ENCODE data around the gene ZNF317. TPM values are rescaled to one million over a fixed set of nuclear protein-coding genes. Genes with fewer than 3 reads are reported as not detected.

ZNF317 gene
- total and polyA plus RNA-seq, 9 of the 15 experiments (the other 6 are each of a cell fraction or from before 2014, with no cell fraction given): 17.3 to 43.2 (median 34.8) TPM

- 0% methylated on average over 2 of the region's 2 CpGs for whole genome bisulfite sequencing (ENCODE audit: insufficient coverage, low coverage, missing lambda C conversion rate)
- no peaks in the 10 kb centered on the region for H3K79me2 ChIP-seq (ENCODE audit: control insufficient read depth, insufficient read depth, low read length)
- H3K9me1 ChIP-seq (ENCODE audit: control insufficient read depth, insufficient read depth, low read length): no peaks in the 10 kb centered on the region
- no TSS peak for BruUV-seq (replicated peaks)
- H3K4me3 ChIP-seq: no peak overlapping the region
- H3K4me2 ChIP-seq (ENCODE audit: insufficient read depth, low read length): no peak overlapping the region
- CTCF ChIA-PET (ENCODE audit: low intra/inter-chr PET ratio): no interaction called here
- no peak for TF ChIP-seq CBX2 (IDR thresholded peaks at IDR 0.05; ENCODE audit: insufficient read depth, low read length, poor library complexity, severe bottlenecking)
- TF ChIP-seq KAT7 (CRISPR knock-in tag; IDR thresholded peaks at IDR 0.05; ENCODE audit: borderline replicate concordance): no peak
- no peak for TF ChIP-seq HDAC6 (IDR thresholded peaks at IDR 0.05; ENCODE audit: low read depth, low read length)
- no peak for TF ChIP-seq NFYB (IDR thresholded peaks at IDR 0.05; ENCODE audit: extremely low read depth, insufficient read length)
- TF ChIP-seq, protein P1, sequence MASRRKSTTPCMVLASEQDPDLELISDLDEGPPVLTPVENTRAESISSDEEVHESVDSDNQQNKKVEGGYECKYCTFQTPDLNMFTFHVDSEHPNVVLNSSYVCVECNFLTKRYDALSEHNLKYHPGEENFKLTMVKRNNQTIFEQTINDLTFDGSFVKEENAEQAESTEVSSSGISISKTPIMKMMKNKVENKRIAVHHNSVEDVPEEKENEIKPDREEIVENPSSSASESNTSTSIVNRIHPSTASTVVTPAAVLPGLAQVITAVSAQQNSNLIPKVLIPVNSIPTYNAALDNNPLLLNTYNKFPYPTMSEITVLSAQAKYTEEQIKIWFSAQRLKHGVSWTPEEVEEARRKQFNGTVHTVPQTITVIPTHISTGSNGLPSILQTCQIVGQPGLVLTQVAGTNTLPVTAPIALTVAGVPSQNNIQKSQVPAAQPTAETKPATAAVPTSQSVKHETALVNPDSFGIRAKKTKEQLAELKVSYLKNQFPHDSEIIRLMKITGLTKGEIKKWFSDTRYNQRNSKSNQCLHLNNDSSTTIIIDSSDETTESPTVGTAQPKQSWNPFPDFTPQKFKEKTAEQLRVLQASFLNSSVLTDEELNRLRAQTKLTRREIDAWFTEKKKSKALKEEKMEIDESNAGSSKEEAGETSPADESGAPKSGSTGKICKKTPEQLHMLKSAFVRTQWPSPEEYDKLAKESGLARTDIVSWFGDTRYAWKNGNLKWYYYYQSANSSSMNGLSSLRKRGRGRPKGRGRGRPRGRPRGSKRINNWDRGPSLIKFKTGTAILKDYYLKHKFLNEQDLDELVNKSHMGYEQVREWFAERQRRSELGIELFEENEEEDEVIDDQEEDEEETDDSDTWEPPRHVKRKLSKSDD (conservative IDR thresholded peaks at IDR 0.05; ENCODE audit: low read length): no peak
- no peak for TF ChIP-seq MBD2 (IDR thresholded peaks at IDR 0.05; ENCODE audit: borderline replicate concordance, low read depth)
- TF ChIP-seq PRMT5 (CRISPR knock-in tag; IDR thresholded peaks at IDR 0.05): no peak
- TF ChIP-seq, protein P2, sequence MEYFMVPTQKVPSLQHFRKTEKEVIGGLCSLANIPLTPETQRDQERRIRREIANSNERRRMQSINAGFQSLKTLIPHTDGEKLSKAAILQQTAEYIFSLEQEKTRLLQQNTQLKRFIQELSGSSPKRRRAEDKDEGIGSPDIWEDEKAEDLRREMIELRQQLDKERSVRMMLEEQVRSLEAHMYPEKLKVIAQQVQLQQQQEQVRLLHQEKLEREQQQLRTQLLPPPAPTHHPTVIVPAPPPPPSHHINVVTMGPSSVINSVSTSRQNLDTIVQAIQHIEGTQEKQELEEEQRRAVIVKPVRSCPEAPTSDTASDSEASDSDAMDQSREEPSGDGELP (CRISPR knock-in tag; IDR thresholded peaks at IDR 0.05; ENCODE audit: borderline replicate concordance): no peak
- no peak for TF ChIP-seq ZBTB17 (CRISPR knock-in tag; IDR thresholded peaks at IDR 0.05)
- TF ChIP-seq RBBP5 (IDR thresholded peaks at IDR 0.05; ENCODE audit: borderline replicate concordance, insufficient read depth, low read length, poor library complexity, severe bottlenecking): no peak
- H3K9ac ChIP-seq (ENCODE audit: insufficient read depth in 1 of 2, low read depth in 2 of 2, low read length in 2 of 2): no peak overlapping the region
- intact Hi-C loops (cut with micrococcal nuclease): no loop called here
- ATAC-seq (no peak), FAIRE-seq (no peak), DNase-seq (ENCODE audit: extremely low read depth in 1 of 4, low spot score in 3 of 4) (no peak)
- H3K36me3 ChIP-seq (ENCODE audit: control insufficient read depth, insufficient read depth, low read length): no peaks in the 10 kb centered on the region
- H3K4me1 ChIP-seq (replicated peaks in 1 of 2; ENCODE audit: control insufficient read depth in 2 of 2, insufficient read depth in 2 of 2, low read length in 2 of 2): no peaks in the 10 kb centered on the region; a peak in 1 of 5 replicates
- POLR2A ChIA-PET: no interaction called here
- no peak overlapping the region for H3K27ac ChIP-seq (ENCODE audit: extremely low read depth, low read depth, low read length)
- H4K20me1 ChIP-seq (replicated peaks; ENCODE audit: control insufficient read depth, insufficient read depth, low read length): no peaks in the 10 kb centered on the region
- no peak overlapping the region for H2AFZ ChIP-seq (ENCODE audit: low read depth, low read length)
- in situ Hi-C loops (cut with MboI): no loop called here
- no peaks in the 10 kb centered on the region; a peak in 2 of 5 replicates for H3K27me3 ChIP-seq (ENCODE audit: control insufficient read depth in 2 of 2, insufficient read depth in 2 of 2, low read length in 2 of 2)
- no peaks in the 10 kb centered on the region for H3K9me3 ChIP-seq (replicated peaks; ENCODE audit: control insufficient read depth, insufficient read depth, low read depth, low read length)
Measured at GRCh38 chr19:9109959-9110358, 30.2 kb upstream of the ZNF317 start.
